Measurements from ENCODE around the gene ZBTB43. TPM values are rescaled to one million over a fixed set of nuclear protein-coding genes. Genes with fewer than 3 reads are reported as not detected.

ZBTB43 gene
- total and polyA plus RNA-seq, 10 of the 15 experiments (the other 5 are each of a cell fraction or from before 2014, with no cell fraction given): 2.4 to 19.3 (median 8.7) TPM

GRCh38 chr9:126864771-126865170, 59.9 kb downstream of the ZBTB43 start (continued):
- no peak for TF ChIP-seq CUX1 (IDR thresholded peaks at IDR 0.05; ENCODE audit: insufficient replicate concordance, low read depth, low read length)
- no peak for TF ChIP-seq BCLAF1 (IDR thresholded peaks at IDR 0.05)
- no peak for TF ChIP-seq ZNF207 (IDR thresholded peaks at IDR 0.05; ENCODE audit: borderline replicate concordance)
- no peak for TF ChIP-seq SUZ12 (IDR thresholded peaks at IDR 0.05; ENCODE audit: unreplicated experiment)
